K562 (cell line): ENCODE data around the gene PRM3.

Experiments used
- HNRNPL ChIP-seq: fragments of 200-400 bp; formaldehyde crosslinking; IDR thresholded peaks from 2 replicates; pipeline ENCODE4 v1.6.1; 2017; ENCODE audit warnings: low read depth, mild to moderate bottlenecking, low read length
- MAFG ChIP-seq: fragments of 450-650 bp; conservative IDR thresholded peaks from 2 replicates; pipeline ENCODE4 v1.6.1; 2016; ENCODE audit warnings: missing genetic modification characterization, missing compliant biosample characterization
- MXI1 ChIP-seq: IDR thresholded peaks from 2 replicates; pipeline ENCODE4 v1.6.1; 2011; ENCODE audit warnings: low read depth, mild to moderate bottlenecking, improper control_type of control experiment, low read length
- PPARD ChIP-seq: fragments of 250-450 bp; sonication (Bioruptor Pico); IDR thresholded peaks from 2 replicates; pipeline ENCODE4 v1.8.0; 2022; ENCODE audit warnings: inconsistent platforms, mild to moderate bottlenecking, moderate library complexity
- REST ChIP-seq, 2 experiments: fragments of 450-650 bp; formaldehyde crosslinking in 1 of 2; IDR thresholded peaks; 2 replicates each; pipeline versions ENCODE4 v1.4.0 to v1.6.1; 2014 to 2020; ENCODE audit warnings: mild to moderate bottlenecking in 2 of 2, borderline replicate concordance in 1 of 2, low read depth in 1 of 2
- SMARCA4 ChIP-seq: fragments of 450-650 bp; IDR thresholded peaks from 2 replicates; pipeline ENCODE4 v1.6.1; 2016
- ZBTB33 ChIP-seq: sonication (generic); formaldehyde crosslinking; IDR thresholded peaks from 2 replicates; pipeline ENCODE4 v1.8.1; 2023; ENCODE audit warnings: mild to moderate bottlenecking, missing genetic modification reagents
- ZNF140 ChIP-seq: fragments of 250-450 bp; sonication (Bioruptor Pico); IDR thresholded peaks from 2 replicates; pipeline ENCODE4 v1.8.0; 2021; ENCODE audit warnings: moderate library complexity, mild to moderate bottlenecking, inconsistent platforms
- ZNF175 ChIP-seq: fragments of 200-800 bp; sonication (Bioruptor generic); IDR thresholded peaks from 2 replicates; pipeline ENCODE4 v1.6.1; 2016; ENCODE audit warnings: low read depth, mild to moderate bottlenecking, missing genetic modification characterization, missing compliant biosample characterization

DNA sequence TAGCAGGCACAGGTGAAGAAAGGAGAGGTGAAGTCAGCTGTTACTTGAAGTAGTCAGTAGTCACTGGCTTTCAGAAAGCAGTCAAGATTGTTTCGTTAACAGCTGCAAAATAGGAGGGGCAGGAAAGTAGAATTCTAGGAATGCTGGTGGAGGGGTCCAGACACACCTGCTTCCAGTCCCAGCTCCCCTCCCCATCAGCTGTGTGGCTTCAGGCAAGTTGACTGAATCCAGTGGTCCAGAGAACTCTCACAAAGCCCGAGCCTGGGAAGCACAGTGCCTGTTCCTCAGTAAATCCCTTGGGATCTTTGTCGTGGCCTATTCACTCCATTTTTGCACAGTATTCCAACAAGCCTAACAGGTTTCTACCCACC lies 12.8 kb downstream of the PRM3 start:
- TF ChIP-seq ZBTB33 (CRISPR knock-in tag) (no peak), MXI1 (no peak), SMARCA4 (no peak), PPARD (no peak), ZNF140 (CRISPR knock-in tag) (no peak), HNRNPL (no peak), MAFG (tag) (no peak), REST (IDR thresholded peaks at IDR 0.05; ENCODE audit: borderline replicate concordance) (no peak), REST (CRISPR knock-in tag; IDR thresholded peaks at IDR 0.05; ENCODE audit: low read depth) (no peak), ZNF175 (CRISPR knock-in tag) (no peak)
